ENCODE results near the gene TPPP3.

TPPP3 gene

GRCh38 chr16:67395105-67395457, 1.8 kb upstream of the TPPP3 start:
- TF ChIP-seq CTCF (IDR thresholded peaks at IDR 0.05; ENCODE audit: poor library complexity, severe bottlenecking), result no peak
- no peaks in the 10 kb centered on the region for H3K27me3 ChIP-seq (ENCODE audit: insufficient read depth, poor library complexity, severe bottlenecking)
- peaks cover 13% of the 10 kb centered on the region for H3K4me1 ChIP-seq (ENCODE audit: insufficient read depth, poor library complexity, severe bottlenecking)
- DNase-seq (ENCODE audit: low spot score), result no peak
- no peak overlapping the region for H3K4me3 ChIP-seq (ENCODE audit: severe bottlenecking)
- H3K9me3 ChIP-seq (ENCODE audit: severe bottlenecking), result no peaks in the 10 kb centered on the region
- no peak overlapping the region for H3K27ac ChIP-seq (ENCODE audit: poor library complexity, severe bottlenecking)
- ATAC-seq (ENCODE audit: low read depth), result no peak
- H3K36me3 ChIP-seq (ENCODE audit: low read depth), result no peaks in the 10 kb centered on the region

- Histone ChIP-seq H3K9me3 (ENCODE audit: severe bottlenecking) (no peaks in the 10 kb centered on the region), H3K4me1 (ENCODE audit: insufficient read depth, poor library complexity, severe bottlenecking) (peaks cover 13% of the 10 kb centered on the region), H3K4me3 (ENCODE audit: severe bottlenecking) (no peak overlapping the region), H3K27ac (ENCODE audit: poor library complexity, severe bottlenecking) (no peak overlapping the region), H3K36me3 (ENCODE audit: low read depth) (no peaks in the 10 kb centered on the region), H3K27me3 (ENCODE audit: insufficient read depth, poor library complexity, severe bottlenecking) (no peaks in the 10 kb centered on the region)
- no peak for TF ChIP-seq CTCF (IDR thresholded peaks at IDR 0.05; ENCODE audit: poor library complexity, severe bottlenecking)
- ATAC-seq (ENCODE audit: low read depth) (no peak), DNase-seq (ENCODE audit: low spot score) (no peak)
Observed at GRCh38 chr16:67394155-67395104, 1.1 kb upstream of the TPPP3 start.

- ATAC-seq (ENCODE audit: low read depth) (no peak), DNase-seq (ENCODE audit: low spot score) (peak; percentile 47)
- Histone ChIP-seq H3K9me3 (ENCODE audit: severe bottlenecking) (no peaks in the 10 kb centered on the region), H3K27me3 (ENCODE audit: insufficient read depth, poor library complexity, severe bottlenecking) (no peaks in the 10 kb centered on the region), H3K36me3 (ENCODE audit: low read depth) (no peaks in the 10 kb centered on the region), H3K4me3 (ENCODE audit: severe bottlenecking) (peak overlapping the region; percentile 8), H3K27ac (ENCODE audit: poor library complexity, severe bottlenecking) (no peak overlapping the region), H3K4me1 (ENCODE audit: insufficient read depth, poor library complexity, severe bottlenecking) (peaks cover 13% of the 10 kb centered on the region)
- no peak for TF ChIP-seq CTCF (IDR thresholded peaks at IDR 0.05; ENCODE audit: poor library complexity, severe bottlenecking)
Observed at GRCh38 chr16:67393788-67394154, 473 bp upstream of the TPPP3 start.

GRCh38 chr16:67392301-67393059, 818 bp downstream of the TPPP3 start:
- no peaks in the 10 kb centered on the region for H3K36me3 ChIP-seq (ENCODE audit: low read depth)
- H3K27me3 ChIP-seq (ENCODE audit: insufficient read depth, poor library complexity, severe bottlenecking), result no peaks in the 10 kb centered on the region
- peaks cover 13% of the 10 kb centered on the region for H3K4me1 ChIP-seq (ENCODE audit: insufficient read depth, poor library complexity, severe bottlenecking)
- H3K27ac ChIP-seq (ENCODE audit: poor library complexity, severe bottlenecking), result no peak overlapping the region
- TF ChIP-seq CTCF (IDR thresholded peaks at IDR 0.05; ENCODE audit: poor library complexity, severe bottlenecking), result no peak
- ATAC-seq (ENCODE audit: low read depth) (no peak), DNase-seq (ENCODE audit: low spot score) (peak; percentile 39)
- no peaks in the 10 kb centered on the region for H3K9me3 ChIP-seq (ENCODE audit: severe bottlenecking)
- no peak overlapping the region for H3K4me3 ChIP-seq (ENCODE audit: severe bottlenecking)

Measured in RWPE2 (cell line).